ENCODE data around the gene MTCL1.
A peak's percentile ranks its signal among the peaks of the same experiment; 100 is the strongest.

Gene MTCL1

GRCh38 chr18:8705238-8705960, at the start of gene MTCL1:
Gene MTCL1, plus strand, starts transcription at chr18:8705556. Its CDS starts 105 bp downstream, at chr18:8705661.
- peak within 1 kb of the TSS; percentile 66; the same call in 1 of the 2 replicates for H3K4me3 ChIP-seq (ENCODE audit: low read length)
- TF ChIP-seq ZNF274 (IDR thresholded peaks at IDR 0.05; ENCODE audit: low read depth, low read length), result no peak

DNA sequence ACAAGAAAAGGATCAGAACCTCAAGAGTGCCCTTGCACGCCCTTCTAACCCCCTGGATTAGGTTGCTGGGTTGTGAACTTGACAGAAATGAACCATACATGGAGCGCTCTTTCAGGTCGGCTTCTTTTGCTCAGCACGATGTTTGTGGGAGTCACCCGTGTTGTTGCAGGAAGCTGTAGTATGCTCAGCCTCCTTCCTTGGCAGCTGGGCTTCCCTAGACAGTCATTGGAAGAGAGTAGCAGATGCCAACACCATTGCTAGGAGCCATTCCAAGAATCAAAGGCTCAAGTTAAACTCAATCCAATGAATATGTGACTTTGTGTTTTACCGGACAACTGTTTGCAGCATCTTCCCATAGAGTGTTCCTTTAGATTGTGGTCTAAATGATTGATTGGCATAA, 49.1 kb upstream of the MTCL1 start:
- TF ChIP-seq ZNF274 (IDR thresholded peaks at IDR 0.05; ENCODE audit: low read depth, low read length), result no peak
- H3K4me3 ChIP-seq (ENCODE audit: low read length), result no peak overlapping the region

GRCh38 chr18:8657050-8657820, 48.1 kb upstream of the MTCL1 start:
- no peak for TF ChIP-seq ZNF274 (IDR thresholded peaks at IDR 0.05; ENCODE audit: low read depth, low read length)
- H3K4me3 ChIP-seq (ENCODE audit: low read length), result no peak overlapping the region

DNA sequence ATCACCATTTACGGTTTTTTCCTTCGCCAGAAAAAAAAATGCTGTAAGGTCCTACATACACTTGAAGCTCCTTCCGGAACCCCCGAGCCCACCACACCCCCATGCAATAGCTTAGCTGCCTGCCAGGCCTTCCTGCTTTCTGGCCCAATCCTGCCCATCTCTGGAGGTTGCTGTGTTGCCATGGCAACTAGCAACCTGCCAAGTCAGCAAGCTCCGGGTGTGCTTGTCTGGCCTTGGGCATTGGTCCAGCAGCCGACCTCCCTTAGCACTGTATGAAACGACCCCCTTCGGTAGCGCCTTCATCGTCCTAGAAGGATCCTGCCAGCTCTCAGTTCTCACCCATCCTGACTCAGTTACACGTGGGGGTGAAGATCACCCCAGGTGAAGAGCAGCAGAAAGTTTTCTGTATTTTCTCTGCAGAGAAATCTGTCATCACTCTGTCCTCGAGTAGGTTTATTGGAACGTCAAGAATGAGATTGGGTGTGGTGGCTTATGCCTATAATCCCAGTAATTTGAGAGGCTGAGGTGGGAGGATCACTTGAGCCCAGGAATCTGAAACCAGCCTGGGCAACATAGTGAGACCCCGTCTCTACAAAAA, 47.4 kb upstream of the MTCL1 start:
- TF ChIP-seq ZNF274 (IDR thresholded peaks at IDR 0.05; ENCODE audit: low read depth, low read length), result no peak
- H3K4me3 ChIP-seq (ENCODE audit: low read length), result no peak overlapping the region

DNA sequence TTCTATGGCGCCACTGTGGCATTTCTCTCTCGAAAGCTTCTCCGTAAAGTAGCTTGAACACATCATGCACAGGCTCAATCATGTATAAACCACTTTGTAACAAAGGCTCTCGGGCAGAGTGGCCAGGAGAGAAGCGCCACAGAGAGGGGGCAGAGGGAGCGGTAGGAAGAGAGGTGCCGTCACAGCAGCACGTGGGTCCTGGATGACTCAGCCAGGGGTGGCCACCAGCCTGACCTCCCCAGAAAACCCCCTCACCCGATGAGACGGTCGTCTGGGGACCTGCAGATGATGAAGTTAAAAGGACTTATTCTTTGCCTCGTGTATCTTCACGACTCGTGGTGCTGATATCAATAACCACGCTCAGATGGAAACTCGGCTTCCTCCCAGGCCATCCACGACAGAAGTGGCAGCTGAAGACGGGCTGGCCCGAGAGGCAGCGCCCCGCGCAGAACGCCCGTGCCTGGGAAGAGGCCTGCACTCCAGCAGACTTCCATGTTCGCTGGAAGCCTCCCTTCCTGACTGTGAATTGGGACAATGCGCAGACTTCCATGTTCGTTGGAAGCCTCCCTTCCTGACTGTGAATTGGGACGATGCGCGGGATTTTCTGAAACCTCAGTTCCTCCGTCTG, 46.4 kb upstream of the MTCL1 start:
- H3K4me3 ChIP-seq (ENCODE audit: low read length), result no peak overlapping the region
- no peak for TF ChIP-seq ZNF274 (IDR thresholded peaks at IDR 0.05; ENCODE audit: low read depth, low read length)

DNA sequence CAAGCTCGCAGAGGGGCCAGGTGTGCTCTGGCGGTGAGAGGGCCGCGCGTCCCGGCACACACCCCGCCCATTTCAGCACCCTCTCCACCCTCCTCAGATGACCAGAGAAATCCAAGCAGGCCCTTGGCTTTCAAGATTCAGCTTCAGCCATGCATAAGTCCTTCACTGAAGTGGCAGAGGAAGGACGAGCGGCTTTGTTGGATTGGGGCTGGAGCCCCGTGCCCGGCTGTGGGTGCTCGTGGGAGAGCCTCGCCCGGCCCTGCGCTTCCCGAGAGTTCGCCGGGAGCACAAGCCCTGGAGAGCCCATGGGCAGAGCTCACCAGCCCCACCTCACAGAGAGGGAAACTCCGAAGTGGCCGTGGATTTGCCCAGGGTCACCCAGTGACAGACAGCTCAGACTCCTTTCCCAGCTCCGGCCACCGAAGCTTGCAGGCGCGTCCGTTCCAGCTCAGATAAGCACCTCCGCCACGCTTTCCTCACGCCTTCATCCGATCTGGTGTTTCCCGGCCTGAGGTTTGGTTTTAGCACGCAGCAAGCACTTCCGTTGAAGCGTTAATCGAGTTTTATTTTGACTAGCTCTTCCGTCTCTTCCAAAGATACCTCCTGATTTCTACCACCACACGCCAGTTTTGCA, 45.6 kb upstream of the MTCL1 start:
- TF ChIP-seq ZNF274 (IDR thresholded peaks at IDR 0.05; ENCODE audit: low read depth, low read length), result no peak
- H3K4me3 ChIP-seq (ENCODE audit: low read length), result no peak overlapping the region

- H3K4me3 ChIP-seq (ENCODE audit: low read length), result no peak overlapping the region
- TF ChIP-seq ZNF274 (IDR thresholded peaks at IDR 0.05; ENCODE audit: low read depth, low read length), result no peak
Measured at GRCh38 chr18:8660316-8660715, 45.0 kb upstream of the MTCL1 start.

- H3K4me3 ChIP-seq (ENCODE audit: low read length), result no peak overlapping the region
- no peak for TF ChIP-seq ZNF274 (IDR thresholded peaks at IDR 0.05; ENCODE audit: low read depth, low read length)
Measured at GRCh38 chr18:8661754-8662559, 43.4 kb upstream of the MTCL1 start.

DNA sequence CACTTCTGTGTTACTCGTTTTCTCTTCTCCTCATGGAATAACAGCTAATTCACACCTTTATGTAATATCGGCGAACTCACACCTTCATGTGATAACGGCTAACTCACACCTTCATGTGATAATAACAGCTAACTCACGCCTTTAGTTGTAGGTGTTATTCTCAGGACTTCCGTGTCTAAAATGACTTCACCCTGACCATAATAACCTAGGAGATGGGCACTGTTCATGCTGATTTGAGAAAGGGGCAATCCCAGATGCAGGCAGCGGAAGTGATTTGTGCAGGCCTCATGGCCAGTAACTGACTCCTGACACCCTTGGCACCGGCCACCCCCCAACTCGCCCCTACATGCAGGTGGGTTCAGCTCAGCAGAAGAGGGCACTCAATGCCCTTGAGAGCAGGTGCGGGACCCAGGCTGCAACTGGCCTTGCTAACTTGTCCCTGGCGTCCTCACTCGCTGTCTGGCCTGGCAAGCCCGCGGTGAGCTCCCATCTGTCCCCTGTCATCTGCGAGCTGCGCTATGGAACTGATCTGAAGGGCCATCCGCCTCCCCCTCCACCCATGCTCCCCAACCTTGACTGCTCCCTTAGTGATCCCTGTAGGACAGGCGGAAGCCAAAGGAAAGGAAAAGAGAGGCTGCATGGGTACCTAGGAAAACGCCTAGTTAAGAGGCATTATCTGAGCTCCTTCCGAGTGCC, 42.6 kb upstream of the MTCL1 start:
- no peak overlapping the region for H3K4me3 ChIP-seq (ENCODE audit: low read length)
- TF ChIP-seq ZNF274 (IDR thresholded peaks at IDR 0.05; ENCODE audit: low read depth, low read length), result no peak

DNA sequence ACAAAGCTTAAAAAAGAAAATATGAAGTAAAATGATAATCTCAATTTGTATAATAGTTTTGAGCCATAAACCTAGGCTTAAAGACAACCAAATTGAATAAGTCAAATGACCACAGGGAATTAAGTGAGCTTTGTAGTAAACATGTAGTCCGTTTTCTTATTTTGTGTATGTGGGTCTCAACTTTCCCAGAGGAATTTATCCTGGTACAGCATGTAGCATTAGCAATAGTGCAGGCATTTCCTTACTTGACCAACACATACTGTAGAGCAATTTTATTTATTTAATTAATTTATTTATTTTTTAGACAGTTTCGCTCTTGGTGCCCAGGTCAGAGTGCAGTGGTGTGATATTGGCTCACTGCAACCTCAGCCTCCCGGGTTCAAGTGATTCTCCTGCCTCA, 37.5 kb upstream of the MTCL1 start:
- no peak for TF ChIP-seq ZNF274 (IDR thresholded peaks at IDR 0.05; ENCODE audit: low read depth, low read length)
- no peak overlapping the region for H3K4me3 ChIP-seq (ENCODE audit: low read length)

DNA sequence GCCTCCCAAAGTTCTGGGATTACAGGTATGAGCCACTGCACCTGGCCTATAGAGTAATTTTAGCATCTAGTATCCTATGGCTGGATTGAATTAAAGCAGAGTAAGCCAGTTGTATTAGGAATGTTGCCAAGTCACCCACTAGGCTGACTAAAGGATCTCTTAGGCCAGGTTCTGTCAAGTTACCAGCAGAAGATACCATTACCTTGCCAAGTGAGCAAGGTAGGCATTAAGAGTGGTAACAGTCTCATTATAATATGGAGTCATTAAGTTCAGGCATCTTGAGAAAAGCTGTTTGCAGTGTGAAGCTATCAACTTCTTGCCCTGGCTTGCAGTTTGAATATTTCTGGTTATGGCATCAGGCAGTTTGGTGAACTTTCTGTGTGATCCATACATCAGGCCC, 37.0 kb upstream of the MTCL1 start:
- no peak for TF ChIP-seq ZNF274 (IDR thresholded peaks at IDR 0.05; ENCODE audit: low read depth, low read length)
- no peak overlapping the region for H3K4me3 ChIP-seq (ENCODE audit: low read length)

- no peak overlapping the region for H3K4me3 ChIP-seq (ENCODE audit: low read length)
- no peak for TF ChIP-seq ZNF274 (IDR thresholded peaks at IDR 0.05; ENCODE audit: low read depth, low read length)
Measured at GRCh38 chr18:8669571-8669970, 35.8 kb upstream of the MTCL1 start.
